IMR-90 (cell line): ENCODE results near the gene KHK. TPM values are rescaled to one million over a fixed set of nuclear protein-coding genes. Genes with fewer than 3 reads are reported as not detected.
A peak's percentile ranks its signal among the peaks of the same experiment; 100 is the strongest.

Experiments used
- ATAC-seq: fragments of 200-7000 bp; cut with Tn5 transposase; 2 replicates; pipeline ENCODE4 v1.9.1; 2020; ENCODE audit warnings: low read depth, mild to moderate bottlenecking, moderate library complexity
- BruUV-seq: library from RNA; stranded (reverse); fragments of 400-500 nt; replicated peaks from 2 replicates; lab custom pipeline; 2021; lab: Mats Ljungman, UMichigan
- CTCF ChIA-PET: fragments of 300-600 bp; formaldehyde crosslinking; extraction: SDS; loops from one replicate; lab custom pipeline; 2021; ENCODE audit warnings: antibody characterized with exemption; lab: Yijun Ruan, JAX
- POLR2A ChIA-PET: fragments of 300-600 bp; sonication (Branson Sonifier 250); formaldehyde crosslinking; loops from one replicate; lab custom pipeline; 2022; ENCODE audit warnings: antibody characterized with exemption; ENCODE audit not compliant: unreplicated experiment; lab: Charles Lee
- DNase-seq: peaks from one replicate; pipeline ENCODE4 v3.0.0; 2013
- H2AFZ ChIP-seq: replicated peaks from 2 replicates; pipeline ENCODE3; 2013; ENCODE audit warnings: low read length, mild to moderate bottlenecking; ENCODE audit not compliant: poor library complexity
- H2AK5ac ChIP-seq: 2 replicates; pipeline ENCODE4 v1.6.1; 2013; ENCODE audit warnings: low read depth, low read length, inconsistent platforms
- H2AK9ac ChIP-seq: replicated peaks from 2 replicates; pipeline ENCODE3; 2013; ENCODE audit warnings: mild to moderate bottlenecking, low read depth, low read length, moderate library complexity; ENCODE audit not compliant: poor library complexity
- H2BK120ac ChIP-seq: 2 replicates; pipeline ENCODE4 v1.6.1; 2013; ENCODE audit warnings: low read depth, low read length, inconsistent platforms
- H2BK15ac ChIP-seq: 3 replicates; pipeline ENCODE4 v1.6.1; 2013; ENCODE audit warnings: low read depth, low read length, inconsistent platforms
- H2BK20ac ChIP-seq: 2 replicates; pipeline ENCODE4 v1.6.1; 2013; ENCODE audit warnings: low read depth, mild to moderate bottlenecking, inconsistent platforms, low read length, moderate library complexity
- H2BK5ac ChIP-seq: 2 replicates; pipeline ENCODE4 v1.6.1; 2013; ENCODE audit warnings: mild to moderate bottlenecking, low read depth, low read length, inconsistent platforms; ENCODE audit not compliant: poor library complexity, severe bottlenecking
- H3K14ac ChIP-seq: replicated peaks from 2 replicates; pipeline ENCODE4 v1.6.1; 2013; ENCODE audit warnings: low read depth, low read length, inconsistent platforms
- H3K18ac ChIP-seq: 2 replicates; pipeline ENCODE4 v1.6.1; 2013; ENCODE audit warnings: low read depth, low read length, control low read depth
- H3K23ac ChIP-seq: 2 replicates; pipeline ENCODE4 v1.6.1; 2013; ENCODE audit warnings: low read depth, low read length, inconsistent platforms
- H3K27ac ChIP-seq: 2 replicates; pipeline ENCODE4 v1.5.1; 2013; ENCODE audit warnings: mild to moderate bottlenecking, control low read depth, low read length; ENCODE audit not compliant: insufficient read depth
- H3K27me3 ChIP-seq: 2 replicates; pipeline ENCODE4 v1.6.1; 2013; ENCODE audit warnings: low read length; ENCODE audit not compliant: control insufficient read depth, insufficient read depth
- H3K36me3 ChIP-seq: 2 replicates; pipeline ENCODE4 v1.6.1; 2013; ENCODE audit warnings: low read length, mixed read lengths; ENCODE audit not compliant: control insufficient read depth, insufficient read depth
- H3K4ac ChIP-seq: 2 replicates; pipeline ENCODE4 v1.6.1; 2013; ENCODE audit warnings: low read depth, low read length, inconsistent platforms
- H3K4me1 ChIP-seq: 2 replicates; pipeline ENCODE4 v1.6.1; 2013; ENCODE audit warnings: low read length, mixed read lengths; ENCODE audit not compliant: control insufficient read depth, insufficient read depth
- H3K4me2 ChIP-seq: 2 replicates; pipeline ENCODE4 v1.6.1; 2013; ENCODE audit warnings: low read depth, mild to moderate bottlenecking, control low read depth, low read length, moderate library complexity
- H3K4me3 ChIP-seq: 2 replicates; pipeline ENCODE4 v1.5.1; 2013; ENCODE audit warnings: low read depth, mild to moderate bottlenecking, control low read depth, low read length, moderate library complexity; ENCODE audit not compliant: insufficient read depth
- H3K56ac ChIP-seq: 2 replicates; pipeline ENCODE4 v1.6.1; 2013; ENCODE audit warnings: low read length, inconsistent platforms; ENCODE audit not compliant: insufficient read depth; ENCODE audit errors: extremely low read depth
- H3K79me1 ChIP-seq, 2 experiments: 2 replicates each; pipeline ENCODE4 v1.6.1; 2013; ENCODE audit warnings: low read length in 2 of 2, inconsistent platforms in 1 of 2, low read depth in 1 of 2
- H3K9ac ChIP-seq: 2 replicates; pipeline ENCODE4 v1.6.1; 2013; ENCODE audit warnings: low read depth, low read length, control low read depth
- H3K9me1 ChIP-seq: 2 replicates; pipeline ENCODE4 v1.6.1; 2013; ENCODE audit warnings: low read length, inconsistent platforms; ENCODE audit not compliant: insufficient read depth
- H3K9me3 ChIP-seq: 2 replicates; pipeline ENCODE4 v1.6.1; 2013; ENCODE audit warnings: low read length; ENCODE audit not compliant: control insufficient read depth, insufficient read depth
- H4K20me1 ChIP-seq: 2 replicates; pipeline ENCODE4 v1.6.1; 2013; ENCODE audit warnings: low read length, inconsistent platforms; ENCODE audit not compliant: insufficient read depth
- H4K5ac ChIP-seq: 2 replicates; pipeline ENCODE4 v1.6.1; 2013; ENCODE audit warnings: mild to moderate bottlenecking, low read depth, low read length, control low read depth
- H4K8ac ChIP-seq, 2 experiments: 2 replicates each; pipeline ENCODE4 v1.6.1; 2013; ENCODE audit warnings: low read depth in 2 of 2, low read length in 2 of 2, control low read depth in 1 of 2, inconsistent platforms in 1 of 2
- H4K91ac ChIP-seq: 2 replicates; pipeline ENCODE4 v1.6.1; 2013; ENCODE audit warnings: low read depth, low read length, inconsistent platforms; ENCODE audit not compliant: insufficient read depth
- BHLHE40 ChIP-seq: fragments of 150-350 bp; IDR thresholded peaks from 2 replicates; pipeline ENCODE4 v1.6.1; 2016; ENCODE audit warnings: mild to moderate bottlenecking, low read depth, low read length
- CHD1 ChIP-seq: IDR thresholded peaks from 2 replicates; pipeline ENCODE4 v1.6.1; 2012; ENCODE audit warnings: low read depth, low read length, improper control_type of control experiment
- FOS ChIP-seq: fragments of 150-350 bp; IDR thresholded peaks from 2 replicates; pipeline ENCODE4 v1.6.1; 2016; ENCODE audit warnings: low read depth, low read length
- MAFK ChIP-seq: IDR thresholded peaks from 2 replicates; pipeline ENCODE4 v1.6.1; 2012; ENCODE audit warnings: low read depth, low read length, improper control_type of control experiment
- MAZ ChIP-seq: IDR thresholded peaks from 2 replicates; pipeline ENCODE4 v1.6.1; 2012; ENCODE audit warnings: low read depth, mild to moderate bottlenecking, low read length, improper control_type of control experiment, moderate library complexity, borderline replicate concordance
- MXI1 ChIP-seq: IDR thresholded peaks from 2 replicates; pipeline ENCODE4 v1.6.1; 2012; ENCODE audit warnings: low read depth, mild to moderate bottlenecking, low read length, moderate library complexity, borderline replicate concordance
- NFE2L2 ChIP-seq: fragments of 150-350 bp; IDR thresholded peaks from 2 replicates; pipeline ENCODE4 v1.6.1; 2016; ENCODE audit warnings: low read depth, mild to moderate bottlenecking, low read length
- POLR2A ChIP-seq: IDR thresholded peaks from 2 replicates; pipeline ENCODE4 v1.6.1; 2012; ENCODE audit warnings: mild to moderate bottlenecking, low read depth, low read length
- RAD21 ChIP-seq: IDR thresholded peaks from 2 replicates; pipeline ENCODE4 v1.6.1; 2012; ENCODE audit warnings: low read length, improper control_type of control experiment
- RCOR1 ChIP-seq: IDR thresholded peaks from 2 replicates; pipeline ENCODE4 v1.6.1; 2012; ENCODE audit warnings: mild to moderate bottlenecking, low read length, improper control_type of control experiment; ENCODE audit not compliant: insufficient replicate concordance
- RFX5 ChIP-seq: IDR thresholded peaks from 2 replicates; pipeline ENCODE4 v1.8.0; 2012; ENCODE audit warnings: low read depth, mild to moderate bottlenecking, low read length, moderate library complexity
- SMC3 ChIP-seq: fragments of 150-350 bp; IDR thresholded peaks from 2 replicates; pipeline ENCODE4 v1.6.1; 2016; ENCODE audit warnings: low read depth, mild to moderate bottlenecking, antibody characterized with exemption, low read length, moderate library complexity
- USF2 ChIP-seq: fragments of 150-350 bp; IDR thresholded peaks from 2 replicates; pipeline ENCODE4 v1.6.1; 2017; ENCODE audit warnings: mild to moderate bottlenecking, antibody characterized with exemption, low read length, low read depth
- WGBS, 2 experiments: methylation state at CpG; one replicate each; pipeline versions ENCODE4 v1.1.5 to v1.1.7; 2013; ENCODE audit warnings: missing lambda C conversion rate in 2 of 2; ENCODE audit not compliant: insufficient read length in 1 of 2; ENCODE audit errors: extremely low coverage in 2 of 2; 5-methylcytosine and 5-hydroxymethylcytosine counted together
- dilution Hi-C: fragments of 300-500 bp; cut with HindIII; formaldehyde crosslinking; loops from one replicate; pipeline ENCODE4 v1.14.3; 2018; ENCODE audit warnings: low sequenced_read_pairs; ENCODE audit not compliant: unreplicated experiment
- in situ Hi-C: fragments of 300-500 bp; cut with MboI; formaldehyde crosslinking; loops from 3 replicates; pipeline ENCODE4 v1.14.3; 2019; ENCODE audit warnings: low sequenced_read_pairs, inconsistent platforms, mixed read lengths
- intact Hi-C: fragments of 100-400 bp; cut with micrococcal nuclease; formaldehyde crosslinking; loops from 2 replicates; pipeline ENCODE4 v1.10.0; 2022
- polyA plus RNA-seq, 3 experiments: library from polyadenylated mRNA; depleted of rRNA; stranded (reverse); fragments of >200 nt; gene quantifications; 2 replicates each; pipeline ENCODE4 v1.2.3, GENCODE V29; 2012; ENCODE audit warnings: low replicate concordance in 1 of 3
- total RNA-seq: library from RNA; depleted of rRNA; stranded (reverse); fragments of >200 nt; gene quantifications from 2 replicates; pipeline ENCODE4 v1.2.3, GENCODE V29; 2012
- TF ChIP-seq, protein P1 (sequence below): conservative IDR thresholded peaks from 2 replicates; pipeline ENCODE4 v1.5.1; 2012; ENCODE audit warnings: mild to moderate bottlenecking, low read depth, low read length, improper control_type of control experiment
- TF ChIP-seq, protein P2 (sequence below): fragments of 150-350 bp; IDR thresholded peaks from 2 replicates; pipeline ENCODE4 v1.6.1; 2016; ENCODE audit warnings: low read depth, mild to moderate bottlenecking, low read length, moderate library complexity, borderline replicate concordance

Gene KHK
- total and polyA plus RNA-seq, 2 of the 4 experiments (the other 2 are of a cell fraction) = 0.72 to 0.82 TPM

GRCh38 chr2:27122791-27123190 lies 36.2 kb downstream of the KHK start:
- H3K56ac ChIP-seq = no peak overlapping the region
- H2BK20ac ChIP-seq = no peak overlapping the region
- no peak overlapping the region for H2AK5ac ChIP-seq
- H3K14ac ChIP-seq = no peak overlapping the region
- intact Hi-C loops = no loop called here
- H4K20me1 ChIP-seq = no peaks in the 10 kb centered on the region
- in situ Hi-C loops = no loop called here
- ChIA-PET POLR2A (no interaction called here), CTCF (no interaction called here)
- H4K5ac ChIP-seq = no peak overlapping the region
- H2AFZ ChIP-seq = peak overlapping the region; percentile 41
- H3K4ac ChIP-seq = no peak overlapping the region
- peaks cover 4% of the 10 kb centered on the region; the same call in 1 of the 2 replicates for H3K9me1 ChIP-seq
- H2AK9ac ChIP-seq = no peak overlapping the region
- H4K8ac ChIP-seq = no peak overlapping the region
- H2BK120ac ChIP-seq = no peak overlapping the region
- H3K36me3 ChIP-seq = no peaks in the 10 kb centered on the region
- H3K23ac ChIP-seq = no peak overlapping the region
- H3K4me2 ChIP-seq = no peak overlapping the region
- H4K91ac ChIP-seq = no peak overlapping the region
- H3K18ac ChIP-seq = no peak overlapping the region
- DNase-seq = no peak
- H3K4me3 ChIP-seq = no peak overlapping the region
- peaks cover 53% of the 10 kb centered on the region for H3K27me3 ChIP-seq
- H3K79me1 ChIP-seq = no peaks in the 10 kb centered on the region
- BruUV-seq = no TSS peak
- H3K9ac ChIP-seq = no peak overlapping the region
- TF ChIP-seq USF2 (no peak), SMC3 (no peak), RFX5 (no peak), MXI1 (no peak), NFE2L2 (no peak), RCOR1 (no peak), MAFK (no peak), BHLHE40 (no peak), MAZ (no peak), RAD21 (no peak), POLR2A (no peak), CHD1 (no peak), FOS (no peak)
- TF ChIP-seq, protein P1, sequence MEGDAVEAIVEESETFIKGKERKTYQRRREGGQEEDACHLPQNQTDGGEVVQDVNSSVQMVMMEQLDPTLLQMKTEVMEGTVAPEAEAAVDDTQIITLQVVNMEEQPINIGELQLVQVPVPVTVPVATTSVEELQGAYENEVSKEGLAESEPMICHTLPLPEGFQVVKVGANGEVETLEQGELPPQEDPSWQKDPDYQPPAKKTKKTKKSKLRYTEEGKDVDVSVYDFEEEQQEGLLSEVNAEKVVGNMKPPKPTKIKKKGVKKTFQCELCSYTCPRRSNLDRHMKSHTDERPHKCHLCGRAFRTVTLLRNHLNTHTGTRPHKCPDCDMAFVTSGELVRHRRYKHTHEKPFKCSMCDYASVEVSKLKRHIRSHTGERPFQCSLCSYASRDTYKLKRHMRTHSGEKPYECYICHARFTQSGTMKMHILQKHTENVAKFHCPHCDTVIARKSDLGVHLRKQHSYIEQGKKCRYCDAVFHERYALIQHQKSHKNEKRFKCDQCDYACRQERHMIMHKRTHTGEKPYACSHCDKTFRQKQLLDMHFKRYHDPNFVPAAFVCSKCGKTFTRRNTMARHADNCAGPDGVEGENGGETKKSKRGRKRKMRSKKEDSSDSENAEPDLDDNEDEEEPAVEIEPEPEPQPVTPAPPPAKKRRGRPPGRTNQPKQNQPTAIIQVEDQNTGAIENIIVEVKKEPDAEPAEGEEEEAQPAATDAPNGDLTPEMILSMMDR = no peak
- TF ChIP-seq, protein P2, sequence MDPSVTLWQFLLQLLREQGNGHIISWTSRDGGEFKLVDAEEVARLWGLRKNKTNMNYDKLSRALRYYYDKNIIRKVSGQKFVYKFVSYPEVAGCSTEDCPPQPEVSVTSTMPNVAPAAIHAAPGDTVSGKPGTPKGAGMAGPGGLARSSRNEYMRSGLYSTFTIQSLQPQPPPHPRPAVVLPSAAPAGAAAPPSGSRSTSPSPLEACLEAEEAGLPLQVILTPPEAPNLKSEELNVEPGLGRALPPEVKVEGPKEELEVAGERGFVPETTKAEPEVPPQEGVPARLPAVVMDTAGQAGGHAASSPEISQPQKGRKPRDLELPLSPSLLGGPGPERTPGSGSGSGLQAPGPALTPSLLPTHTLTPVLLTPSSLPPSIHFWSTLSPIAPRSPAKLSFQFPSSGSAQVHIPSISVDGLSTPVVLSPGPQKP = no peak
- no peak overlapping the region for H2BK5ac ChIP-seq
- H3K4me1 ChIP-seq = peaks cover 7% of the 10 kb centered on the region
- no peak overlapping the region for H3K27ac ChIP-seq
- 100% methylated on average over 1 of the region's 7 CpGs; no CpG with 5 or more reads in 1 of the 2 experiments for WGBS, 2 experiments
- dilution Hi-C loops = no loop called here
- ATAC-seq = no peak
- H3K9me3 ChIP-seq = peaks cover 6% of the 10 kb centered on the region; the same call in 1 of the 2 replicates
- H2BK15ac ChIP-seq = no peak overlapping the region
